ENCODE measurements around the gene FRMD3.

FRMD3 gene

GRCh38 chr9:83431101-83432060 lies 106.8 kb downstream of the FRMD3 start:
- DNase-seq, result no peak

DNA sequence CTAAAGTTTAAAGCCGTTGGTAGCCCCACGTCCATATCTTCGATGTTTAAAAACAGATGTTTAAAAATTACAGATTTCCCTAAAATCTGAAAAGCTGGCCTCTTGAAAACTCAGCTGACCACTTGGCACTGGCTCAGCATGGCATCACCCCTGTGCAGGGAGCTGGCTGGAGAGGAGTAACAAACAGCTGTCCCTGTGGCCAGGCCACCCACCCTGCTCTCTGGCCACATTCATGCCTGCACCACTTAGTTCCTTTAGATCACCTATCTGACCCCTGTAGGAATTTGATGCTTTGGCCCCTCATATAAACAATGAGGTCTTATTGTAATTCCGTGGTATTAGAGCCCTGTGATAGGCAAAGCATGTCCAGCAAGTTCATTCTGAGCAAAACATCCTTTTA lies 107.5 kb downstream of the FRMD3 start:
- no peak for DNase-seq

- DNase-seq, result no peak
These were observed 109.0 kb downstream of the FRMD3 start for GRCh38 chr9:83429229-83429628.

DNA sequence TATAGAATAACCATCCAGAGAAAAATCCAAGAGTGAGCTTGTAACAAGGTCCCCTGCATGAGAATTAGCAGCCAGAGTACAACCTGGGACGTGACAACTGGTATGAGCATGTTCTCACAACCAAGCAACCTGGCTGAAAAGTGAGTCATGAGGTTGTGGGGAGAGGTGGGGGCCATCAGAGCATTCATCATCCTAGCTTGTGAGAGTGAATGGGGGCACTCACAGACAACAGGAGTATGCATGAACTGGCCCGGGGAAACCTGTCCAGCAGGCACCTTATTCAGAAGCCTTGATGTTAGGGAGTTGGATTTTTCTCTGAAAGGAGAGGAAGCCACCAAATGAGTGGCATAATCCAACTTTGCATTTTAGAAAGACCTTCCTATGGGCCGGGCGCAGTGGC lies 113.0 kb downstream of the FRMD3 start:
- no peak for DNase-seq

GRCh38 chr9:83424831-83425230 lies 113.4 kb downstream of the FRMD3 start:
- peak; percentile 7 for DNase-seq

DNA sequence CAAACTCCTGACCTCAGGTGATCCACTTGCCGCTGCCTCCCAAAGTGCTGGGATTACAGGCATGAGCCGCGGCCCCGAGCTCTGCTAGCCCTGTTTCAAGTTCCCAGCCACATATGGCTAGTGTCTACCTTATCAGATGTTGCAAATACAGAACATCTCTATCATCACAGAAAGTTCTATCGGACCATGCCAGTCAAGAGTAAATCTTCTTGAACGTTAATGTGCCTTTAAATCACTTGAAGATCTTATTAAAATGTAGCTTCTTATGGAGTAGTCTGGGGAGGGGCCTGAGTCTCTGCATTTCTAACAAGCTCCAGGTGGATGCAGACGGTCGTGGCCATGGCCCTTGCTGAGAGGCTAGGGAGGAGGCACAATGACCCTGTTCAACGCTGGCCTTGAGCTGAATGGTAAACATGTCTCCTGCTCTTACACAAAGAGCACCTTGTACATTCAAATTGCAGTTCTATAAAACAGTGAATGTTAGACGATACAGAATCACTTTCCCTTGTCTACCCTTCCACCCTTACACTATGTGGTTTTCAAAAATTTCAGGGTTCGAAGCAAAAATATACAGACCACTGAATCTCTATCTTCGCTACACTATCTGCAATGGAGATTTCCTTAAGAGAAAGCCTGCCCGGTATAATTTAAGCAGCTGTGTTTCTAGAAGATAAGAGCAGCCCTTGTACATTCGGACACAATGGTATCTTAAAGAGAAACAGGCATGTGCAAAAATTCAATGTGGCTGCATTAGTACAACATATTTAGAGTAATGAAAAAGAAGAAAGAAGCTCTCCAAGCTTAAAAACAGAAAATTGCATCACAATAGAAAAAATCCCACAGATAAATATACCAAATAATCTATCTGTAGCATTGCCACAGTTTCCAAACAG lies 114.1 kb downstream of the FRMD3 start:
- peak; percentile 23 for DNase-seq

DNA sequence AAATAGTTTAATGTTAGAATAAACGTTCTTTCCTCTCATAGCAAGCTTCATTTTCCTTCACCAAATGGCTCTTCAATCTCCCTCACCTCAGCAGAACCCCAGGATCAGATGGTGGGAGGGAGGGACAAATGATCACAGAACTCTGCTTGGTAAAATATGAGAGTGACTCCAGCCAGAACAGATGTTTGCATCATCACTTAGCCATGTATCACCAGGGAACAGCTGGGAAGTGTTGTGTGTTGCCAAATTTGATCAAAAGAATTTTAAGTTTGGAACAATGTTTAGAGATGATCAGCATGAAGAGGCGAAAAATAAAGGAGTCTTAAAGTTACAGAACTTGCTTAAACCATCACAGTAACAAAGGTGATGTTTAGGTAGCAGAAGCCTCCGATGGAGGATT lies 115.7 kb downstream of the FRMD3 start:
- DNase-seq, result no peak

GRCh38 chr9:83420486-83420885 lies 117.7 kb downstream of the FRMD3 start:
- no peak for DNase-seq

- DNase-seq, result peak; percentile 7
These were observed 118.2 kb downstream of the FRMD3 start for GRCh38 chr9:83419961-83420360.

DNA sequence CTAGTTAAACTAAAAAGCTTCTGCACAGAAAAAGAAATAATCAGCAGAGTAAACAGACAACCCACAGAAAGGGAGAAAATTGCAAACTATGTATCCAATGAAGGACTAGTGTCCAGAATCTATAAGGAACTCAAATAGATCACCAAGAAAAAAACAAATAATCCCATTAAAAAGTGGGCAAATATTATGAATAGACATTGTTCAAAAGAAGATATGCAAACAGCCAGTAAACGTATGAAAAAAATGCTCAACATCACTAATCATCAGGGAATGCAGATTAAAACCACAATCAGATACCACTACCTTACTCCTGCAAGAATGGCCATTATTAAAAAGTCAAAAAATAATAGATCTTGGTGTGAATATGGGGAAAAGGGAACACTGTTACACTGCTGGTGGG lies 119.9 kb downstream of the FRMD3 start:
- DNase-seq, result no peak

DNA sequence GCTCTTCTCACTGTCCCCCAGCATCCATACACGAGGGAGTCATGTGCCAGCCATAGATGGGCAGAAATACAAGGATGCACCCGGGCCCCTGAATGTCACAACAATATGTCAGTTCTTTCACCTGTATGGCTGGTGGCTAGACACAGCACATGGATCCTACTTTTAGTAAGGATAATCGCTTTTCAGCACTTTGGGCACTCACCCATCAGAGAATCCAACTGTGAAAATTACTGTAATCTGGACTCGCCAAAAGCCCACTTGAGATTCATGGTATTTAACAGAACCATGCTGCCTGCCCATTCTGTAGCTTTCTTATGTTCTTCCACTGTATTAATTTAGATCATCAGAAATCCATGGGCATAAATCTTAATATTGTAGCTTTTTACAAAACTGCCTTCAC lies 124.8 kb downstream of the FRMD3 start:
- DNase-seq, result no peak

GRCh38 chr9:83410701-83411100 lies 127.5 kb downstream of the FRMD3 start:
- no peak for DNase-seq

- no peak for DNase-seq
These were observed 131.3 kb downstream of the FRMD3 start for GRCh38 chr9:83406921-83407320.

DNA sequence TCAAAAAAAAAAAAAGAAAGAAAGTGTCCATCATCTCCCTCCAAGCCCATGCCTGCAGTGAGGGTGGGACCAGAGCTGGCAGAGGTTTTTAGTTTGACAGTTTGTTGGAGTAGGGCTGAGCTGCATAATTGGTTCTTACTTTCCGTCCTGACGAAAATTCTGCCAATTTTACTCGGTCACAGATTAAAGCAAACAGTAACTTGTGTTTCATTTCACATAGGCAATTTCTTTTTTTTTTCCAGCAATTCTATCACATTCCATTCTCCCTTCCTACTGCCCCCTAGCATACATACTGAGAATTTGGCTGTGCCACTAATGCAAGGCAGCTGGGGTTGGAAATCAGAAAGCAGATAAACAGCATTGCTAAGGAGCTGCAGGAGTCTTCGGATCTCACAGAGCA lies 132.4 kb downstream of the FRMD3 start:
- DNase-seq, result no peak

- no peak for DNase-seq
These were observed 134.5 kb downstream of the FRMD3 start for GRCh38 chr9:83403527-83404238.

DNA sequence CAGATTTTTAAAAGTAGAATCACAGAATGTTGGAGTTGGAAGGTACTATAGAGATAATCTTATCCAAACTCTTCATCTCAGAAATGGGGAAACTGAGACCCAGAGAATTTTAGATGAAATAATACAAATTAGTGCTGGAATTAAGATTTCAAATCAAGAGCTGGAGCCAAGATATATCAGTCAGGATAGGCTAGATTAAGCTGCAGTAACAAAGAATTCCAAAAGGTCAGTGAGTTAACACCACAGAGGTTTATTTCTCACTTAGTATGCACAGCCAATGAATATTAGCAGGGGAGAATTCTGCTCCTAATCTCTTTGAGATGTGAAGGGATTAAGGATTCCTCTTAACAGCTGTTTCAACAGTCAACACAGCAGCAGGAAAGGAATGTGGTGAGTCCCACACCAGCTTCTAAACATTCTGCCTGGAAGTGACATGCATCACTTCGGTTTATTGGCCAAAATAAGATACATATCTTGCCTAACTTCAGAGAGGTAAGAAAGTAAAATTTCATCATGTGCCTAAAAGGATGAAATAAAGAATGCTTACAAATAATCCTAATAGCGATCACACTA lies 136.8 kb downstream of the FRMD3 start:
- no peak for DNase-seq

- DNase-seq, result no peak
These were observed 141.4 kb downstream of the FRMD3 start for GRCh38 chr9:83396813-83397212.

DNA sequence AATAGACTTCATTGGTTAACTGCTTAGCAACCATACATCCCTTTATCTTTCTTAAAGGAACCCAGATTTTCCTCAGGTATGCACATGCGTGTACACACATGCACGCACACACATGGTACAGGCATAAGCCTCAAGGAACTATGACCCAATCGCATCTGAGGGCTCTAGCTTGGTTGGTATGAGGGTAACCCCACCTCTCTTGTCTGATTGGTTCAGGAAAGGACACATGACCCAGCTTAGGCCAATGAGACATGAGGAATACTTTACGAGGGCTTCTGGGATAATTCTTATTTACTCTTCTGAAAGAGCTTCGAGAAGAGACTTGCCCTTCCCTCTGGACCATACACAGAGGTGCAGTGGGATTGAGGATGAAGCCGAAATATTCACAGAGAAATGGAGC lies 141.9 kb downstream of the FRMD3 start:
- no peak for DNase-seq

DNA sequence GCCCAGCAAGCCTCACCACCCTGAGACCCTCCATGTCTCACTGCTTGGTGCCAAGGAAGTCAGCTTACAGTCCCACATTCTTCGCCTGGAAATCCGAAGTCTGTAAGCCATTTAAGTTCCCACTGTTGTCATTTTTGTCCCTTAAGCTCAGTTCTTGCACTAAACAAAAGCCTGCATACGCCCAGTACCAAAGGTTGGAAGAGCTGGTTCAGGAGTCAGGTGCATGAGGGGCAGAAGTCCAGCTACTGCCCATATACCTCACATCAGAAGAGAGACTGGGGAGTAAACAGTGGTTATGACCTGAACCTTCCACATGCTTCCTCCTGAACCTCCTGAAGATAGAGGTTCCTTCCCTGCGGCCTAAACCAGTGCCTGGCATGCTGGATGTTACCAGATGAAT lies 146.0 kb downstream of the FRMD3 start:
- no peak for DNase-seq

DNA sequence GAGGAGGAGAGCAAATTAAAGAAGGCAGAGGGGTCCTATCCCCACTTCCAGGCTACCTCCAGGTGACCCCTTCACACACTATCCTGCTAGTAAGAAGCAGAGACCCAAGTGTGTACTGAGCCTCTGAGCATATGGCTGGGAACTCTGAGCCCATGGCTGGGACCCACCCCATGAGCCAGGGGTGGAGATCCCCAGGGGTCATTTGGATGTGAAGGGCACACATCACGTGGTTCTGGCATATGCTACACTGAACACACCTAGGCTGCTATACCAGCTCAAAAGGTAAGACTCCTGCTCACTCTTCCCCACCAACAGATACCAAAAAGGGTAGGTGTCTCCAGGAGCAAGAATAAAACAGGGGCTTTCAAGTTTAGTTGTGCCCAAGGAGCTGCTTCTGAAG lies 149.9 kb downstream of the FRMD3 start:
- no peak for DNase-seq

- DNase-seq, result no peak
These were observed 150.6 kb downstream of the FRMD3 start for GRCh38 chr9:83387401-83388185.

DNA sequence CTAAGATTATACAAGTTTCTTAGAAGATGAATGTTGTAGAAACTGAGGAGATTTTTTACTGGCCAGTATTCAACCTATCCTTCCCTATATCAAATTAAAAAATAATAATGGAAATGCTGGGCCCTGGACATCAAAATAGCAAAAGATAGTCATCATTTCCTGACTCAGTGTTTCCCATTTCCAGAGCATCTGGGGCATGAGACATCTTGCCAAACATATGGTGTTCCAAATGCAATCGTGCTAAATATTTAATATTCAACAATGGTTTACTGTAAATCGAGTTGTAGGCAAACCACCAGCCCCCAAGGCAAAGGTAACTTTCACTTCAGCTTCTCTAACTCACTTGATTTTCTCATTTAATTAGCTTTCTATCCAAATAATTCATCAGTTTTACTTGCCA lies 152.9 kb downstream of the FRMD3 start:
- DNase-seq, result no peak
